ENCODE measurements around the gene TRIM37.

Gene TRIM37

GRCh38 chr17:59074494-59074893 is 32.2 kb downstream of the TRIM37 start:
- Histone ChIP-seq H3K27ac (ENCODE audit: low read length) (no peak overlapping the region), H3K36me3 (ENCODE audit: insufficient read depth, low read length) (peaks cover 75% of the 10 kb centered on the region), H3K4me2 (ENCODE audit: insufficient read depth, low read length) (no peak overlapping the region), H3K9ac (ENCODE audit: low read depth, low read length) (no peak overlapping the region), H3K27me3 (ENCODE audit: insufficient read depth, low read length, poor library complexity) (no peaks in the 10 kb centered on the region), H2AFZ (ENCODE audit: low read depth, low read length) (no peak overlapping the region), H3K4me1 (ENCODE audit: insufficient read depth, low read length) (no peaks in the 10 kb centered on the region), H4K20me1 (ENCODE audit: insufficient read depth, low read length) (no peaks in the 10 kb centered on the region), H3K4me3 (ENCODE audit: low read depth in 1 of 2, low read length in 2 of 2) (no peak overlapping the region), H3K79me2 (ENCODE audit: insufficient read depth, low read length) (no peaks in the 10 kb centered on the region), H3K9me3 (ENCODE audit: insufficient read depth, low read length, severe bottlenecking) (no peaks in the 10 kb centered on the region)
- DNase-seq (no peak), ATAC-seq (ENCODE audit: insufficient read depth, low read depth) (no peak)
- TF ChIP-seq CTCF (IDR thresholded peaks at IDR 0.05; ENCODE audit: borderline replicate concordance, extremely low read depth, low read length, poor library complexity, severe bottlenecking) (no peak), EZH2 (IDR thresholded peaks at IDR 0.05; ENCODE audit: borderline replicate concordance, low read depth, low read length, severe bottlenecking) (no peak)

- ATAC-seq (ENCODE audit: insufficient read depth, low read depth) (no peak), DNase-seq (no peak)
- no peak overlapping the region for H3K27ac ChIP-seq (ENCODE audit: low read length)
- no peak overlapping the region for H3K9ac ChIP-seq (ENCODE audit: low read depth, low read length)
- H3K36me3 ChIP-seq (ENCODE audit: insufficient read depth, low read length), result peaks cover 73% of the 10 kb centered on the region
- H2AFZ ChIP-seq (ENCODE audit: low read depth, low read length), result no peak overlapping the region
- H3K4me3 ChIP-seq (ENCODE audit: low read depth in 1 of 2, low read length in 2 of 2), result no peak overlapping the region
- H3K27me3 ChIP-seq (ENCODE audit: insufficient read depth, low read length, poor library complexity), result no peaks in the 10 kb centered on the region
- H4K20me1 ChIP-seq (ENCODE audit: insufficient read depth, low read length), result no peaks in the 10 kb centered on the region
- no peaks in the 10 kb centered on the region for H3K9me3 ChIP-seq (ENCODE audit: insufficient read depth, low read length, severe bottlenecking)
- no peak overlapping the region for H3K4me2 ChIP-seq (ENCODE audit: insufficient read depth, low read length)
- H3K4me1 ChIP-seq (ENCODE audit: insufficient read depth, low read length), result no peaks in the 10 kb centered on the region
- no peaks in the 10 kb centered on the region for H3K79me2 ChIP-seq (ENCODE audit: insufficient read depth, low read length)
- TF ChIP-seq CTCF (IDR thresholded peaks at IDR 0.05; ENCODE audit: borderline replicate concordance, extremely low read depth, low read length, poor library complexity, severe bottlenecking) (no peak), EZH2 (IDR thresholded peaks at IDR 0.05; ENCODE audit: borderline replicate concordance, low read depth, low read length, severe bottlenecking) (no peak)
Observed at GRCh38 chr17:59073972-59074371, 32.7 kb downstream of the TRIM37 start.

- TF ChIP-seq CTCF (IDR thresholded peaks at IDR 0.05; ENCODE audit: borderline replicate concordance, extremely low read depth, low read length, poor library complexity, severe bottlenecking), result no peak
- TF ChIP-seq EZH2 (IDR thresholded peaks at IDR 0.05; ENCODE audit: borderline replicate concordance, low read depth, low read length, severe bottlenecking), result no peak
- no peaks in the 10 kb centered on the region for H3K79me2 ChIP-seq (ENCODE audit: insufficient read depth, low read length)
- no peak for DNase-seq
- H3K4me2 ChIP-seq (ENCODE audit: insufficient read depth, low read length), result no peak overlapping the region
- H3K4me1 ChIP-seq (ENCODE audit: insufficient read depth, low read length), result no peaks in the 10 kb centered on the region
- no peak overlapping the region for H3K27ac ChIP-seq (ENCODE audit: low read length)
- no peak for ATAC-seq (ENCODE audit: insufficient read depth, low read depth)
- no peak overlapping the region for H2AFZ ChIP-seq (ENCODE audit: low read depth, low read length)
- no peak overlapping the region for H3K4me3 ChIP-seq (ENCODE audit: low read depth in 1 of 2, low read length in 2 of 2)
- no peaks in the 10 kb centered on the region for H3K9me3 ChIP-seq (ENCODE audit: insufficient read depth, low read length, severe bottlenecking)
- peaks cover 85% of the 10 kb centered on the region for H3K36me3 ChIP-seq (ENCODE audit: insufficient read depth, low read length)
- H3K27me3 ChIP-seq (ENCODE audit: insufficient read depth, low read length, poor library complexity), result no peaks in the 10 kb centered on the region
- H4K20me1 ChIP-seq (ENCODE audit: insufficient read depth, low read length), result no peaks in the 10 kb centered on the region
- no peak overlapping the region for H3K9ac ChIP-seq (ENCODE audit: low read depth, low read length)
Observed at GRCh38 chr17:59069856-59070255, 36.8 kb downstream of the TRIM37 start.

GRCh38 chr17:59067756-59068155 is 38.9 kb downstream of the TRIM37 start:
- H3K4me1 ChIP-seq (ENCODE audit: insufficient read depth, low read length), result no peaks in the 10 kb centered on the region
- H3K4me2 ChIP-seq (ENCODE audit: insufficient read depth, low read length), result no peak overlapping the region
- H4K20me1 ChIP-seq (ENCODE audit: insufficient read depth, low read length), result no peaks in the 10 kb centered on the region
- H3K9me3 ChIP-seq (ENCODE audit: insufficient read depth, low read length, severe bottlenecking), result no peaks in the 10 kb centered on the region
- TF ChIP-seq EZH2 (IDR thresholded peaks at IDR 0.05; ENCODE audit: borderline replicate concordance, low read depth, low read length, severe bottlenecking) (no peak), CTCF (IDR thresholded peaks at IDR 0.05; ENCODE audit: borderline replicate concordance, extremely low read depth, low read length, poor library complexity, severe bottlenecking) (no peak)
- ATAC-seq (ENCODE audit: insufficient read depth, low read depth) (no peak), DNase-seq (no peak)
- H2AFZ ChIP-seq (ENCODE audit: low read depth, low read length), result no peak overlapping the region
- peaks cover 81% of the 10 kb centered on the region for H3K36me3 ChIP-seq (ENCODE audit: insufficient read depth, low read length)
- H3K27me3 ChIP-seq (ENCODE audit: insufficient read depth, low read length, poor library complexity), result no peaks in the 10 kb centered on the region
- H3K27ac ChIP-seq (ENCODE audit: low read length), result no peak overlapping the region
- no peak overlapping the region for H3K9ac ChIP-seq (ENCODE audit: low read depth, low read length)
- no peak overlapping the region for H3K4me3 ChIP-seq (ENCODE audit: low read depth in 1 of 2, low read length in 2 of 2)
- no peaks in the 10 kb centered on the region for H3K79me2 ChIP-seq (ENCODE audit: insufficient read depth, low read length)

Data from DND-41 (cell line).